Hematopoietic multipotent progenitor cell (in vitro differentiated cells): ENCODE results near the gene FAM114A1. TPM values are rescaled to one million over a fixed set of nuclear protein-coding genes. Genes with fewer than 3 reads are reported as not detected.
"Not testable (repeated sequence)": the region's sequence is repeated elsewhere in the genome, so short reads cannot be mapped to it uniquely, and the experiment has no call there.

Source experiments
- DNase-seq, 3 donors: peaks; one replicate each; pipeline ENCODE4 v3.0.0-alpha.2; 2011 to 2015; ENCODE audit warnings: low read depth in 2 of 3, low spot score in 2 of 3
- total RNA-seq: library from RNA; depleted of rRNA; stranded (reverse); fragments of >200 nt; gene quantifications from one replicate; pipeline ENCODE4 v1.2.3, GENCODE V29; 2012

The FAM114A1 gene
- total RNA-seq, 1 donor, result 3.8 TPM

- DNase-seq, result no peak
Observed at GRCh38 chr4:38928974-38929373, 61.4 kb downstream of the FAM114A1 start.

GRCh38 chr4:38930204-38930603 lies 62.6 kb downstream of the FAM114A1 start:
- no peak for DNase-seq

- no peak for DNase-seq
Observed at GRCh38 chr4:38930707-38931106, 63.1 kb downstream of the FAM114A1 start.

GRCh38 chr4:38931125-38931524 lies 63.5 kb downstream of the FAM114A1 start:
- no peak for DNase-seq

- DNase-seq, result peak in 1 of 3 donors; percentile 6
Observed at GRCh38 chr4:38935391-38936073, 67.9 kb downstream of the FAM114A1 start.

GRCh38 chr4:38939165-38939564 lies 71.6 kb downstream of the FAM114A1 start:
- no peak for DNase-seq

- no peak for DNase-seq
Observed at GRCh38 chr4:38940476-38940875, 72.9 kb downstream of the FAM114A1 start.

GRCh38 chr4:38941906-38942305 lies 74.3 kb downstream of the FAM114A1 start:
- not testable (repeated sequence) for DNase-seq

GRCh38 chr4:38943343-38943742 lies 75.7 kb downstream of the FAM114A1 start:
- no peak for DNase-seq

- no peak for DNase-seq
Observed at GRCh38 chr4:38944440-38944839, 76.8 kb downstream of the FAM114A1 start.

GRCh38 chr4:38946919-38947318 lies 79.3 kb downstream of the FAM114A1 start:
- DNase-seq, result no peak

- DNase-seq, result no peak
Observed at GRCh38 chr4:38948551-38948950, 80.9 kb downstream of the FAM114A1 start.

- DNase-seq, result peak in 2 of 3 donors; percentile 25 to 41
Observed at GRCh38 chr4:38949411-38950051, 81.9 kb downstream of the FAM114A1 start.

- no peak for DNase-seq
Observed at GRCh38 chr4:38950159-38950558, 82.6 kb downstream of the FAM114A1 start.

- no peak for DNase-seq
Observed at GRCh38 chr4:38950734-38951133, 83.1 kb downstream of the FAM114A1 start.

GRCh38 chr4:38951598-38951997 lies 84.0 kb downstream of the FAM114A1 start:
- DNase-seq, result no peak

- no peak for DNase-seq
Observed at GRCh38 chr4:38952017-38952416, 84.4 kb downstream of the FAM114A1 start.

GRCh38 chr4:38954727-38955126 lies 87.1 kb downstream of the FAM114A1 start:
- DNase-seq, result no peak

GRCh38 chr4:38955957-38956356 lies 88.4 kb downstream of the FAM114A1 start:
- no peak for DNase-seq

GRCh38 chr4:38957261-38957815 lies 89.7 kb downstream of the FAM114A1 start:
- DNase-seq, result no peak

GRCh38 chr4:38957893-38958292 lies 90.3 kb downstream of the FAM114A1 start:
- DNase-seq, result no peak
